ENCODE measurements around the gene COX4I1.

Gene COX4I1

GRCh38 chr16:85809645-85810044 lies 10.2 kb downstream of the COX4I1 start:
- Histone ChIP-seq H4K20me1 (ENCODE audit: insufficient read depth, low read length) (peaks cover 6% of the 10 kb centered on the region; the same call in 1 of the 2 replicates), H3K79me2 (ENCODE audit: insufficient read depth, low read length) (no peaks in the 10 kb centered on the region), H3K4me2 (ENCODE audit: insufficient read depth, low read length) (no peak overlapping the region), H2AFZ (ENCODE audit: low read depth, low read length) (no peak overlapping the region), H3K9ac (ENCODE audit: low read depth, low read length) (no peak overlapping the region), H3K4me1 (ENCODE audit: insufficient read depth, low read length) (no peaks in the 10 kb centered on the region), H3K9me3 (ENCODE audit: insufficient read depth, low read length, severe bottlenecking) (no peaks in the 10 kb centered on the region), H3K27me3 (ENCODE audit: insufficient read depth, low read length, poor library complexity) (peaks cover 6% of the 10 kb centered on the region), H3K27ac (ENCODE audit: low read length) (no peak overlapping the region), H3K4me3 (ENCODE audit: low read depth in 1 of 2, low read length in 2 of 2) (no peak overlapping the region), H3K36me3 (ENCODE audit: insufficient read depth, low read length) (peaks cover 28% of the 10 kb centered on the region)
- ATAC-seq (ENCODE audit: insufficient read depth, low read depth): no peak
- TF ChIP-seq EZH2 (IDR thresholded peaks at IDR 0.05; ENCODE audit: borderline replicate concordance, low read depth, low read length, severe bottlenecking): no peak
- TF ChIP-seq, protein P1, sequence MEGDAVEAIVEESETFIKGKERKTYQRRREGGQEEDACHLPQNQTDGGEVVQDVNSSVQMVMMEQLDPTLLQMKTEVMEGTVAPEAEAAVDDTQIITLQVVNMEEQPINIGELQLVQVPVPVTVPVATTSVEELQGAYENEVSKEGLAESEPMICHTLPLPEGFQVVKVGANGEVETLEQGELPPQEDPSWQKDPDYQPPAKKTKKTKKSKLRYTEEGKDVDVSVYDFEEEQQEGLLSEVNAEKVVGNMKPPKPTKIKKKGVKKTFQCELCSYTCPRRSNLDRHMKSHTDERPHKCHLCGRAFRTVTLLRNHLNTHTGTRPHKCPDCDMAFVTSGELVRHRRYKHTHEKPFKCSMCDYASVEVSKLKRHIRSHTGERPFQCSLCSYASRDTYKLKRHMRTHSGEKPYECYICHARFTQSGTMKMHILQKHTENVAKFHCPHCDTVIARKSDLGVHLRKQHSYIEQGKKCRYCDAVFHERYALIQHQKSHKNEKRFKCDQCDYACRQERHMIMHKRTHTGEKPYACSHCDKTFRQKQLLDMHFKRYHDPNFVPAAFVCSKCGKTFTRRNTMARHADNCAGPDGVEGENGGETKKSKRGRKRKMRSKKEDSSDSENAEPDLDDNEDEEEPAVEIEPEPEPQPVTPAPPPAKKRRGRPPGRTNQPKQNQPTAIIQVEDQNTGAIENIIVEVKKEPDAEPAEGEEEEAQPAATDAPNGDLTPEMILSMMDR (IDR thresholded peaks at IDR 0.05; ENCODE audit: borderline replicate concordance, extremely low read depth, low read length, poor library complexity, severe bottlenecking): no peak
- no peak for DNase-seq

DNA sequence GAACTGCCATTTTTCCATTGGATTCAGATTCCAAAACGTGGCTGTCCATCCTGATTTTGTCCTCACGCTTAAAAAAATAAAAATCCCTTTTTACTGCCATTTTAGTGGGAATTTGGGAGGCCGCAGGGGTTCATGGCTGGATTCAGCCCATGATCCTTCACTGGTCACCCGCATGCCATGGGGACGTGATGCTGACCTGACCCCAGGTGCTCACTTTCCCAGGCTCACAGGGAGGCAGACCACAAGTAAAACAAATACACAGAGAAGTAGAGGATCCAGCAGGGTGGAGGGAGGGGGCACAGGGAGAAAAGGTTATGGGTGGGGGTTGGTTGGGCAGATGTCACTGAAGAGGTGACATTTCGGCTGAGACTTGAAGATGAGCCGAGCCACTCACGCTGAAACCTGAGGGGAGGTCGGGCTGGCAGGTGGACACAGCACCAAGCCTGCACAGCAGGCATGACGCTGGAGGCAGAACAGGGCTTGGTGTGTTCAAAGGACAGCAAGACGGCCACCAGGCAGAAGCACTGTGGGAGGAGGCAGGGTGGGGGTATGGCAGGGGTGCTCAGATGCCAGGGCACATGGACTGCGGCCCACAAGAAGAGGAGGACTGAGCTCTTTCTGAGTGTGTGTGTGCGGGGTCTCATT lies 10.7 kb downstream of the COX4I1 start:
- Histone ChIP-seq H4K20me1 (ENCODE audit: insufficient read depth, low read length) (peaks cover 3% of the 10 kb centered on the region; the same call in 1 of the 2 replicates), H3K9ac (ENCODE audit: low read depth, low read length) (no peak overlapping the region), H3K4me3 (ENCODE audit: low read depth in 1 of 2, low read length in 2 of 2) (no peak overlapping the region), H3K4me1 (ENCODE audit: insufficient read depth, low read length) (no peaks in the 10 kb centered on the region), H2AFZ (ENCODE audit: low read depth, low read length) (no peak overlapping the region), H3K36me3 (ENCODE audit: insufficient read depth, low read length) (peaks cover 22% of the 10 kb centered on the region), H3K27me3 (ENCODE audit: insufficient read depth, low read length, poor library complexity) (peaks cover 6% of the 10 kb centered on the region), H3K79me2 (ENCODE audit: insufficient read depth, low read length) (no peaks in the 10 kb centered on the region), H3K9me3 (ENCODE audit: insufficient read depth, low read length, severe bottlenecking) (no peaks in the 10 kb centered on the region), H3K27ac (ENCODE audit: low read length) (no peak overlapping the region), H3K4me2 (ENCODE audit: insufficient read depth, low read length) (no peak overlapping the region)
- no peak for DNase-seq
- no peak for ATAC-seq (ENCODE audit: insufficient read depth, low read depth)
- TF ChIP-seq EZH2 (IDR thresholded peaks at IDR 0.05; ENCODE audit: borderline replicate concordance, low read depth, low read length, severe bottlenecking): no peak
- TF ChIP-seq, protein P1 (IDR thresholded peaks at IDR 0.05; ENCODE audit: borderline replicate concordance, extremely low read depth, low read length, poor library complexity, severe bottlenecking): no peak

- H4K20me1 ChIP-seq (ENCODE audit: insufficient read depth, low read length): peaks cover 2% of the 10 kb centered on the region; the same call in 1 of the 2 replicates
- no peak overlapping the region for H3K4me3 ChIP-seq (ENCODE audit: low read depth in 1 of 2, low read length in 2 of 2)
- DNase-seq (no peak), ATAC-seq (ENCODE audit: insufficient read depth, low read depth) (no peak)
- H3K4me2 ChIP-seq (ENCODE audit: insufficient read depth, low read length): no peak overlapping the region
- H3K36me3 ChIP-seq (ENCODE audit: insufficient read depth, low read length): peaks cover 17% of the 10 kb centered on the region
- H3K4me1 ChIP-seq (ENCODE audit: insufficient read depth, low read length): no peaks in the 10 kb centered on the region
- H3K27me3 ChIP-seq (ENCODE audit: insufficient read depth, low read length, poor library complexity): peaks cover 6% of the 10 kb centered on the region
- no peaks in the 10 kb centered on the region for H3K9me3 ChIP-seq (ENCODE audit: insufficient read depth, low read length, severe bottlenecking)
- TF ChIP-seq, protein P1 (IDR thresholded peaks at IDR 0.05; ENCODE audit: borderline replicate concordance, extremely low read depth, low read length, poor library complexity, severe bottlenecking): no peak
- TF ChIP-seq EZH2 (IDR thresholded peaks at IDR 0.05; ENCODE audit: borderline replicate concordance, low read depth, low read length, severe bottlenecking): no peak
- H3K9ac ChIP-seq (ENCODE audit: low read depth, low read length): no peak overlapping the region
- H3K27ac ChIP-seq (ENCODE audit: low read length): no peak overlapping the region
- no peaks in the 10 kb centered on the region for H3K79me2 ChIP-seq (ENCODE audit: insufficient read depth, low read length)
- H2AFZ ChIP-seq (ENCODE audit: low read depth, low read length): no peak overlapping the region
Measured at GRCh38 chr16:85810742-85811115, 11.2 kb downstream of the COX4I1 start.

Measured in DND-41 (cell line).